ENCODE data around the gene SH3PXD2A. TPM values are rescaled to one million over a fixed set of nuclear protein-coding genes. Genes with fewer than 3 reads are reported as not detected.

SH3PXD2A gene
- total RNA-seq, 1 donor from 2014 or later, result 5.7 TPM

- DNase-seq (ENCODE audit: low read depth, low spot score), result no peak
These were observed 290.4 kb downstream of the SH3PXD2A start for GRCh38 chr10:103564776-103565520.

DNA sequence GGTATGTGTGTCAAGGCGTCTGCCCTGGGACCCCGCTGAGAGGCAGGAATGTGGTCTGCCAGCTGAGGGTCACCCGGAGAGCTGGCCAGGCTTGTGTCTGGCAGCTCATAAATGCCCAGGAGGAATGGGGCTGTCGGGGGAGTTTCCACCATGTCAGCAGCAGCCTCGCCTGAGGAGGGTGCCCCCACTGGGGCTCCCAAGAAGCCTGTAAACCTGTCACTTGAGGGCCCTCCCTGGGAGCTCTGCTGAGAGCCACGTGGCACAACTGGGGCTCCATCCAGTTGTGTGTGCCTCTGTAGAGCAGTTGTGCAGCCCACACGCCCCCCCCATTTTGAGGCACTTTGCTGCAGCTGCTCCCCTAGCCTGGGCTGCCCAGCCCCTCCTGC, 291.3 kb downstream of the SH3PXD2A start:
- no peak for DNase-seq (ENCODE audit: low read depth, low spot score)

- no peak for DNase-seq (ENCODE audit: low read depth, low spot score)
These were observed 291.9 kb downstream of the SH3PXD2A start for GRCh38 chr10:103563231-103564115.

DNA sequence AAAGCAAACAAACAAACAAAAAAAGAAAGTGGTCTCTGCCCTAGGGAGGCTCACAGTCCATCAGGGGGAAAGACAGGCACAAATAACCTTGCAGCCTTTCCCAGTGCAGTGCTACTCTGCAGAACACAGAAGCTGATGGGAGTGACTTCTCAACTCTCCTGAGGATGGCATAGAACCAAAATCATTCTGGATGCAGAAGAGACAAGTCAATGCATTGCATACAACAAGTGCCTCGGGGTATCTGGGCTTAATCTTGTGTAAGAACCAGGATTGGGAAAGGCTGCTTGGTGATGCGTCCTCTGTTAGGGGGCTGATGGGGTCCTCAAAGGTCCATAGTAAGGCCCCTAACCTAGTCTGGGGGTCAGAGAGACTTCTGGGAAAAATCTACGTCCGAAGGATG, 293.0 kb downstream of the SH3PXD2A start:
- no peak for DNase-seq (ENCODE audit: low read depth, low spot score)

- no peak for DNase-seq (ENCODE audit: low read depth, low spot score)
These were observed 294.5 kb downstream of the SH3PXD2A start for GRCh38 chr10:103560886-103561285.

GRCh38 chr10:103559776-103560175, 295.6 kb downstream of the SH3PXD2A start:
- no peak for DNase-seq (ENCODE audit: low read depth, low spot score)

- DNase-seq (ENCODE audit: low read depth, low spot score), result no peak
These were observed 296.5 kb downstream of the SH3PXD2A start for GRCh38 chr10:103558911-103559310.

GRCh38 chr10:103557455-103557854, 297.9 kb downstream of the SH3PXD2A start:
- no peak for DNase-seq (ENCODE audit: low read depth, low spot score)

GRCh38 chr10:103556383-103557007, 298.9 kb downstream of the SH3PXD2A start:
- no peak for DNase-seq (ENCODE audit: low read depth, low spot score)

- DNase-seq (ENCODE audit: low read depth, low spot score), result no peak
These were observed 299.7 kb downstream of the SH3PXD2A start for GRCh38 chr10:103555712-103556111.

DNA sequence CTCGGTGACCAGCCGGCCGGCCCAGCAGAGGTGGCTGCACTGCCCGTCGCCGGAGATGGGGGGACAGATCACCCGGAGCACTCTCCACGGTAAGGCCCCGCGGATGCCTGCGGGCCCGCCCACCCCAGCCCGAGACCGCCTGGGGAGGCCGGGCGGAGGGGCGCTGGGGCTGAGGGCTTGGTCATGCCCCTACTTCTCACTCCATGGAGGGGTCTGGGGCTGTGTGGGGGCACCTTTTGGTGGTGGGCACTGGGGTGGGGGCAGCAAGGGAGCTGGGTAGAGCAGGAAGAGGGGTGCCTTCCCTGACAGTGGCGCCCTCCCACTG, 300.1 kb downstream of the SH3PXD2A start:
- DNase-seq (ENCODE audit: low read depth, low spot score), result no peak

- DNase-seq (ENCODE audit: low read depth, low spot score), result no peak
These were observed 300.7 kb downstream of the SH3PXD2A start for GRCh38 chr10:103554488-103555324.

- DNase-seq (ENCODE audit: low read depth, low spot score), result no peak
These were observed 301.5 kb downstream of the SH3PXD2A start for GRCh38 chr10:103553743-103554487.

- no peak for DNase-seq (ENCODE audit: low read depth, low spot score)
These were observed 302.3 kb downstream of the SH3PXD2A start for GRCh38 chr10:103552856-103553742.

- no peak for DNase-seq (ENCODE audit: low read depth, low spot score)
These were observed 303.5 kb downstream of the SH3PXD2A start for GRCh38 chr10:103551619-103552602.

DNA sequence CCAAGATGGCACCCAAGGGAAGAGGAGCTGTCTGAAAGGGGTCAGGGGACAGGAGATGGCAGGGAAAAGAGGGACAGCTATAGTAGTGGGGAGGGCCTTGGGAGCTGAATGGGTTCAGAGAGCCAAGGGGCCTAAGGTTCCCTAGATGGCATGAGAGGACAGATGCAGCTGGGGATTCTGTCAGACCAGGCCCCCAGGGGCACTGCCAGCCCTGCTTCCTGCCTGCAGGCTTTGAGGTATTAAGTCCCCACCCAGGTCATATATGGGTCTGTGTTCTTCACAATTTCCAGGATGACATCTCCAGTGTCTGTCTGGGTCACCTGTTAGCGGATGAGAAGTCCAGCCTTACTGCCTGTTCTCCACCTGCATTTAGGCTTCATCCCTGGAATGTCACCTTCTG, 305.1 kb downstream of the SH3PXD2A start:
- no peak for DNase-seq (ENCODE audit: low read depth, low spot score)

- no peak for DNase-seq (ENCODE audit: low read depth, low spot score)
These were observed 306.1 kb downstream of the SH3PXD2A start for GRCh38 chr10:103549349-103549685.

DNA sequence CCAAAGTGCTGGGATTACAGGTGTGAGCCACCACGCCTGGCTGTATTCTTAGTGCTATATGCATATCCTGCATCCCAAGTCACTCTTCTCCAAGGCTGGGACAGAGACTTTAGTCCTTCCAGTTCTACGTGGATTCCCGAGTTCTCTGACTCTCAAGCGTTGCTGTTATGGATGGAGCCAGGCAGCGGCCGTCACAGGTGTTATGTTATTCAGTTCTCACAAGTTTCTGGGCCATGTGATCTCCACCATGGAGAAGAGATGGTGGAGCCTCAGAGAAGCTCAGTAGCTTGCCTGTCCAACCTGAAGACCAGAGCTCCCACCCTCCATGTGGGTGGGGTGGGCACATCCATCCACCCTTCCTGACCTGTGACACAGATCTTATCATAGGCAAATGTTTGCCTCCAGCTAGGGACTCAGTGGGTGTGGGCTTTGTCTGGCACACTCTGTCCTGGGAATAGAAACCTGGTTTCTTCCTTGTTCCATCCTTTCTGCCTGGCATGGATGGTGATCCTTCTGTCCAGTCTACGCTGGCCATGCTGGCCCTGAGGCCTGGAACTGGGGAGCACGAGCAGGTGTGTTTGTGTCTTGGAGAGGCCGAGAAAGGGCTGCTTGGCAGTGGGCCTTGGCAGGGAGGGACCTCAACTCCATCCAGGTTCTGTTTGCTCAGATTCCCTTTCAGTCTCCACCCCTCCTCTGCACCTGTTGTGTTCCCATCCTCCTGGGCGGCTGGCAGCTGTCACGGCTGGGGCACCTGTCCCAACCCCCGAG, 306.6 kb downstream of the SH3PXD2A start:
- DNase-seq (ENCODE audit: low read depth, low spot score), result no peak

All from pulmonary artery endothelial cell (primary cell).